SU-DHL-6 (cell line): Measurements from ENCODE around the gene ARHGAP26.

ENCODE experiments used
- H2AFZ ChIP-seq: fragments of 200-600 bp; sonication (generic); 2 replicates; pipeline ENCODE4 v1.6.1; 2014; ENCODE audit warnings: low read depth, mild to moderate bottlenecking, moderate library complexity, mixed read lengths, antibody characterized with exemption, low read length; ENCODE audit not compliant: severe bottlenecking
- H3F3A ChIP-seq: fragments of 200-600 bp; shearing (Covaris generic); 2 replicates; pipeline ENCODE4 v1.6.0; 2016; ENCODE audit warnings: antibody characterized with exemption, mild to moderate bottlenecking; ENCODE audit not compliant: insufficient read depth
- H3K27ac ChIP-seq: fragments of 200-600 bp; sonication (generic); 2 replicates; pipeline ENCODE4 v1.5.1; 2016; ENCODE audit warnings: low read depth, mild to moderate bottlenecking, low read length, moderate library complexity, mixed read lengths
- H3K27me3 ChIP-seq: fragments of 200-600 bp; sonication (generic), shearing (Covaris generic); 2 replicates; pipeline ENCODE4 v1.6.0; 2014; ENCODE audit warnings: mild to moderate bottlenecking, low read length
- H3K36me3 ChIP-seq: fragments of 200-600 bp; sonication (generic); 2 replicates; pipeline ENCODE4 v1.6.1; 2014; ENCODE audit warnings: mild to moderate bottlenecking, low read length, mixed read lengths
- H3K4me2 ChIP-seq: fragments of 300-600, 200-600 bp; shearing (Covaris generic), sonication (generic); 2 replicates; pipeline ENCODE4 v1.6.0; 2014; ENCODE audit warnings: low read length, low read depth, mild to moderate bottlenecking; ENCODE audit not compliant: poor library complexity, severe bottlenecking
- H3K4me3 ChIP-seq: fragments of 200-600 bp; sonication (generic); 2 replicates; pipeline ENCODE4 v1.5.1; 2014; ENCODE audit warnings: antibody characterized with exemption, low read length, mild to moderate bottlenecking, mixed read lengths; ENCODE audit not compliant: insufficient read depth, poor library complexity, severe bottlenecking
- H3K79me2 ChIP-seq: fragments of 200-600 bp; sonication (generic); 2 replicates; pipeline ENCODE4 v1.6.1; 2014; ENCODE audit warnings: mild to moderate bottlenecking, low read length, moderate library complexity; ENCODE audit not compliant: insufficient read depth
- H3K9ac ChIP-seq: fragments of 200-600 bp; sonication (generic); 2 replicates; pipeline ENCODE4 v1.7.0; 2014; ENCODE audit warnings: mild to moderate bottlenecking, low read length
- H3K9me2 ChIP-seq: fragments of 200-600 bp; sonication (generic); replicated peaks from 2 replicates; pipeline ENCODE4 v1.6.1; 2014; ENCODE audit warnings: low read length; ENCODE audit not compliant: insufficient read depth
- H3K9me3 ChIP-seq: fragments of 200-600 bp; sonication (generic); 2 replicates; pipeline ENCODE4 v1.6.1; 2014; ENCODE audit warnings: low read length, mixed read lengths; ENCODE audit not compliant: insufficient read depth
- H4K20me1 ChIP-seq: fragments of 200-600 bp; sonication (generic); 2 replicates; pipeline ENCODE4 v1.6.1; 2014; ENCODE audit warnings: low read depth, mild to moderate bottlenecking, antibody characterized with exemption, low read length, moderate library complexity, mixed read lengths
- CTCF ChIP-seq: fragments of 200-600 bp; sonication (generic); IDR thresholded peaks from one replicate; pipeline ENCODE4 v1.5.1; 2017; ENCODE audit warnings: antibody characterized with exemption, mild to moderate bottlenecking, low read length, moderate library complexity; ENCODE audit not compliant: insufficient read depth, poor library complexity, severe bottlenecking
- EZH2phosphoT487 ChIP-seq: fragments of 200-600 bp; sonication (generic), shearing (Covaris generic); conservative IDR thresholded peaks from 2 replicates; pipeline ENCODE4 v1.6.1; 2018; ENCODE audit warnings: mild to moderate bottlenecking, antibody characterized with exemption, low read length, moderate library complexity, mixed read lengths

ARHGAP26 gene

GRCh38 chr5:142758062-142758795, 11.9 kb upstream of the ARHGAP26 start:
- Histone ChIP-seq H2AFZ (no peak overlapping the region), H3K9me3 (no peaks in the 10 kb centered on the region), H4K20me1 (no peaks in the 10 kb centered on the region), H3F3A (no peaks in the 10 kb centered on the region), H3K27me3 (no peaks in the 10 kb centered on the region), H3K27ac (no peak overlapping the region), H3K9me2 (no peaks in the 10 kb centered on the region), H3K4me3 (no peak overlapping the region), H3K9ac (no peak overlapping the region), H3K79me2 (no peaks in the 10 kb centered on the region), H3K36me3 (no peaks in the 10 kb centered on the region), H3K4me2 (no peak overlapping the region)
- TF ChIP-seq EZH2phosphoT487 (no peak), CTCF (no peak)

GRCh38 chr5:142758796-142759145, 11.4 kb upstream of the ARHGAP26 start:
- no peaks in the 10 kb centered on the region for H3K36me3 ChIP-seq
- H3K4me3 ChIP-seq: no peak overlapping the region
- H3K9me3 ChIP-seq: no peaks in the 10 kb centered on the region
- no peak overlapping the region for H3K4me2 ChIP-seq
- no peaks in the 10 kb centered on the region for H3K9me2 ChIP-seq
- no peak overlapping the region for H3K27ac ChIP-seq
- H4K20me1 ChIP-seq: no peaks in the 10 kb centered on the region
- no peak overlapping the region for H2AFZ ChIP-seq
- H3K9ac ChIP-seq: no peak overlapping the region
- H3K27me3 ChIP-seq: no peaks in the 10 kb centered on the region
- no peaks in the 10 kb centered on the region for H3F3A ChIP-seq
- H3K79me2 ChIP-seq: no peaks in the 10 kb centered on the region
- no peak for TF ChIP-seq EZH2phosphoT487
- no peak for TF ChIP-seq CTCF

GRCh38 chr5:142763701-142764100, 6.5 kb upstream of the ARHGAP26 start:
- Histone ChIP-seq H3K9me3 (no peaks in the 10 kb centered on the region), H3F3A (no peaks in the 10 kb centered on the region), H3K27ac (no peak overlapping the region), H3K36me3 (no peaks in the 10 kb centered on the region), H3K9me2 (no peaks in the 10 kb centered on the region), H3K9ac (no peak overlapping the region), H2AFZ (no peak overlapping the region), H3K79me2 (no peaks in the 10 kb centered on the region), H3K4me2 (no peak overlapping the region), H3K4me3 (no peak overlapping the region), H3K27me3 (no peaks in the 10 kb centered on the region), H4K20me1 (no peaks in the 10 kb centered on the region)
- no peak for TF ChIP-seq CTCF
- no peak for TF ChIP-seq EZH2phosphoT487
